HG03175 (cell line): ENCODE data around the gene SPON1.
A peak's percentile ranks its signal among the peaks of the same experiment; 100 is the strongest.
"Not testable (repeated sequence)": the region's sequence is repeated elsewhere in the genome, so short reads cannot be mapped to it uniquely, and the experiment has no call there.

Experiments used
- ATAC-seq: cut with Tn5 transposase; IDR thresholded peaks from one replicate; pipeline ENCODE4 v1.9.1; 2021; ENCODE audit warnings: mild to moderate bottlenecking, moderate library complexity; ENCODE audit not compliant: unreplicated experiment

Gene SPON1

DNA sequence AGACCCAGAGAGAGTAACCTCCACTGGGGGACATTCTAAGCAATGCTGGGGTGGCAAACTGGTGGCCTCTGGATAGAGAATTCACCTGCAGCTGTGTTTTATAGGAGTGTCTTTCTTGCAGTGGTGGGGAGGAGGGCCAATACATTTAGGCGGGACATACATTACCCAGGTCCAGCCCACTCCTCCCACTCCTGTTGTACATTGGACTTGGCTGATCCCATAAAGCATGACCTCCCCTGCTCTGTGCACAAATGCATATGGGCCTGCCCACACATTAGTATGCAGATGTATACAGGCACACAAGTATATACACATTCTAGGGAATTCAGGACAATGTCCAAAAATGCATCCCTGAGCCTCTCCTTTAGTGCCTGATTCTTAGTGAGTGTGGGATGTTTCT, 297.4 kb downstream of the SPON1 start:
- no peak for ATAC-seq

DNA sequence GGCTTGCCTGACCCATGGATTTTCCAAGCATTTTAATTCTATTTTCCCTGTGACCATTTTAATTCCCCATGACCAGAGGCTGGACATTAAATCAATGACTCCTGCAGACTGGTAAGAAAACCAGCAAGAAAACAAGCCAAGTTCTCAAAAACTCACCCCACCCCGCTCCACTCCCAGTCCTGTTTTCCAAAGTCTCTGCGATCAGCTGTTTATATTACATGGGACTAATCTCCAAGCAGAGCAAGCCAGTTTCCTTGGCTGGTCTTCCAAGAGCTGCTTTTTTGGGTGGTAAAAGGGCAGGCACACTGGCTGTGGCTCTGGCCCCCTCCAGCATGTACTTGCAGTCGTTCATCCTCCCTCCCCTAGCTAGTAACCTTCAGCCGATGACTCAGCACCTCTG, 298.5 kb downstream of the SPON1 start:
- no peak for ATAC-seq

DNA sequence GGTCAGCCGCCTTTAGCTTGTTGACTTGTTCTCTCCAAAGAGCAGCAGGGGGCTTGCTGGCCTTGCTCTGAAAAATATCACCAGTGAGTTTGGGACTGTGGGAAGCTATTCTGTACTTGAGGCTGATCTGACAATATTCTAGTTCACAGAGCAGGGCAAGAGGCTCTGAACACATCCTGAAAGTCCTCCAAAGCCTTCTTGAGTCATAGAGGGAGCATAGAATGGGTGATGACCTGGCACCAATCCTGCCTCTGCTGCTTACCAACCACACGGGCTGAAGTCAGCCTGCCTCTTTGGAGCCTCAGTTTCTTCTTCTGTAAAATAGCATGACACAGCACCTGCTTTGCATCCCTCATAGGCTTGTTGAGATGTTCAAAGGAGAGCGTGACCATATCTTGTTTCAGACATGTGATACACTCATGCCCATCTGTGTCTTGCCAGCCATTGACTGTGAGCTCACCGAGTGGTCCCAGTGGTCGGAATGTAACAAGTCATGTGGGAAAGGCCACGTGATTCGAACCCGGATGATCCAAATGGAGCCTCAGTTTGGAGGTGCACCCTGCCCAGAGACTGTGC, 299.8 kb downstream of the SPON1 start:
- no peak for ATAC-seq

DNA sequence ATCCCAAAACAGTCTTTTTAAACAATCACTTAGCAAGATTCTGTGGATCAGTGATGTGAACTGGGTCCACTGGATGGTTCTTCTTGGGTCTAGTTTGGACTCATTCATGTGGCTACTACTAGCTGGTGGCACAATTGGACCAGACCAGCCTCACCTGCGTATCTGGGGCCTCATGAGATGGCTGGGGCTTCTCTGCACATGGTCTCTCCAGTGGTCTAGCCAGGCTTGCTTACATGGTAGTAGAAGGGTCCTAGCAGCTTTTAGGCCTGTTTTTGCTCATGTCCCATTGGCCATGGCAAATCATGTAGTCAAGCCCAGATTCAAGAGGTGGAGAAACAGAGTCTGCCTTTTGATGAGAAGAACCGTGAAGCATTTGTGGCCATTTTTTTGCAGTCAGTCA, 302.4 kb downstream of the SPON1 start:
- no peak for ATAC-seq

DNA sequence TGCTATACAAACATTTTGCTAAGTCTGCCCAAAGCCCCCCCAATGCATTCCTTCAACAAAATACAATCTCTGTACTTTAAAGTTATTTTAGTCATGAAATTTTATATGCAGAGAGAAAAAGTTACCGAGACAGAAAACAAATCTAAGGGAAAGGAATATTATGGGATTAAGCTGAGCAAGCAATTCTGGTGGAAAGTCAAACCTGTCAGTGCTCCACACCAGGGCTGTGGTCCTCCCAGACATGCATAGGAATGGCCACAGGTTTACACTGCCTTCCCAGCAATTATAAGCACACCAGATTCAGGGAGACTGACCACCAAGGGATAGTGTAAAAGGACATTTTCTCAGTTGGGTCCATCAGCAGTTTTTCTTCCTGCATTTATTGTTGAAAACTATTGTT, 304.1 kb downstream of the SPON1 start:
- ATAC-seq = no peak

DNA sequence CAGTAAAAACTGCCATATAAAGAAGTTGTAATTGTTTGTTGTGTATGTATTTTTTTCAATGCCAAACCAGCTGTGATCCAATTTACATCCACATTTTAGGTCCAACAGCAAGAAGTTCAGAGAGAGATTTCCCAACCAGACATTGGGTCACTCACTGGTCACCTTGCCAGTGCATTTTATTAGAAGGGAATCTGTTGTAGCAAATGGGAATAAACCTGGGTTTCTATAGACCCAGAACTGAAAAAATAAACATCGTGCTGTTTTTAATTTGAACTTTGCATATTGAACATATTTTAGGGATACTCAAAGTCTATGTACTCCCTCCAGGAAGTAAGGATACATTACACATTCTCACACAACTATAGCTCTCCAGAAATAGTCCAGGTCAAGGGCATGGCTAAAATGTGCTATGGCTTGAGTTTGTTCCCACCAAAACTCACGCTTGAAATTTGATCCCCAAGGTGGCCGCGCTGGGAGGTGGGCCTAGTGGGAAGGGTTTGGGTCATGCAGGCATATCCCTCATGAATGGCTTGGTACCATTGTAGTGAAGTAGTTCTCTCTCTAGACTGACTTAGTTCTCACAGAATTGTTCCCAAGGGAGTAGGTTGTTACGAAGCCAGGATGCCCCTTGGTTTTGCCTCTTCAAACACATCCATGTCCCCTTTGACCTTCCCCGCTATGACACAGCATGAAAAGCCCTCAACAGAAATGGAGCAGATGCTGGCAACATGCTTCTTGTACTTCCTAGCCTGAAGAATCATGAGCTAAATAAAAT, 305.5 kb downstream of the SPON1 start:
- ATAC-seq = no peak

DNA sequence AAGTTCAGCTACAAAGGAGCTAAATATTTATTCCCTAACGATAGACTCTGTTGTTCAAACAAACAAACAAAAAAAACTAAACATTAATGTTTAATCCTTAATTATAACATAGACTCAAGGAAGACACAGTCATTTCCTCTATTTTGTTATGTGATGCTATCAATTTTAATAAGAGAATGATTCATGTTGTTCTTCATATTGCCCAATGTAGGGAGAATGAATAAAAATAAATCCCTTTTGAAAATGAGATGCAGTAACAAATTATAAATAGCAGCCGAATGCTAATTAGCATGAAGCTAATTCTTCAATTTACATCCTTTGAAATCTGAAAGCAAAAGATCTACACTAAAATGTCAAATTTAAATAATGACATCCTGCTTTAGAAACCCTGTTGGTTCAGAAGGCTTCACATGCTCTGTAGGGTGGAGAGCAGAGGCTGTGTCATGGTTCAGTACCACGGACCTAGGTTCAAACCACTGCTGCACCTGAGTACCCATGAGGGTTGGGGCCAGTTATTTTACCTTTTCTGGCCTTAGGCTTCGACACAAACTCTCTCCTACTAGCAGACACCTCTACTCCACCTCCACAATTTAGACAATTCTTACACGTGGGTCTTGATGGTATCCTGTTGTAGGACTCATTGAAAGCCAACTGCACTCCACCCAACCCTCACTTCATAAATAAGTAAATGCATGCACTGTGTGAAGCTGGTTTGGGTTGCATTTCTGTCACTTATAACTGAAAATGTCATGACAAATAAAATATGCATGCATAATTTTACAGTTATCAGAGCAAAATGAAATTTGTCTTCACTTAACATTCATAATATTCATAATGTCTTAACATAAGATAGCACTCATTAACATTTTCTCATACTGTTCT, 307.4 kb downstream of the SPON1 start:
- ATAC-seq = no peak

DNA sequence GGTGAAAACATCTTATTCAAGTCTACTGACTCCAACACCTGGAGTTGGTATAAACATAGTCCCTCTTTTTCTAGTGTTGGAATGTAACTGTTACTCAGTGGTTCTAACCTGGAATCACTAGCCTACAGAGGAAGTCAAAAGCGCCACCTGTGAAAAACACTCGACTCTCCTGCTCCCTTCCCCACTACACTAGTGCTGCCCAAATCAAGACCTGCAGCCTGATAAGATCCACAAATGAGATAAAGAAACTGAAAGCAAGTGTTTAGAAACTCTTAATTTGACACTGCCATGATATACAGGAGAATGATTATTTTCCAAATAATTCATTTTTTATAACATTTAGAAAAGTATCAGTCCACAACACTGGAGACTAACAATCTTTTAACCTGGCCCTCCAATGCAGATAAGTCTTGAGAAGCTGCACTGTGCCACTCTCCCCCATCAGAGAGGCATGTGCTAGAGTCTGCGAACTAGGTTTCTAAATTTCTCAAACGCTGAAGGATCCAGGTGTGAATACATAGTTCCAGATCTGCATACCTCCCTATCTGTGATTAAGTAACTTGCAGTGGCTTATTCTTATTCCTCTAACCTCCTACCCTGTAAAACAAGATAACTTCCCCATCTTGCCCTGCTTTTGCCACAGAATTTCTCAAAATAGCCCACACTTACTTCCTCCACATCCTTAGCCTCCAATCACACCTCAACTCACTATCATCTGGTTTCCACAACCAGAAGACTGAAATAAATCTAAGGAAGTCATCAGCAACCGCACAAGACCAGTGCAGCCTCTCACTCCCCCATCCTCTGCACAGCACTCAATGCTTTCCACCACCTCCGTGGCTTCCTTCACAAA, 308.4 kb downstream of the SPON1 start:
- peak; percentile 72 for ATAC-seq

DNA sequence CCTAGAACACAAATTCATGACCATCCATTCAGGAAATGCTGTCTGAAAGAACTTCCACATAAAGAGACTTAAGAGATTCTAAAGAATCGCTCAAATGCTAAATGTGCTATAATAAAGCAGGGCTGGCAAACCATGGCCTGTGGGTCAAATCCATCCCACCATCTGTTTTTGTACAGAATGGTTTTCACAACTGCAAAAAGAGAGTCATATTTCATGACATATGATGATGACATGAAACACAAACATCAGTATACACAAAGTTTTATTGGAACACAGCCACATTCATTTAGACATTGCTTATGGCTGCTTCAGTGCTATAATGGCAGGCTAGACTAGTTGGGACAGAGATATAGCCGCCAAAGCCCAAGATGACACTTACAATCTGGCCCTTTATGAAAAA, 311.4 kb downstream of the SPON1 start:
- ATAC-seq = no peak

DNA sequence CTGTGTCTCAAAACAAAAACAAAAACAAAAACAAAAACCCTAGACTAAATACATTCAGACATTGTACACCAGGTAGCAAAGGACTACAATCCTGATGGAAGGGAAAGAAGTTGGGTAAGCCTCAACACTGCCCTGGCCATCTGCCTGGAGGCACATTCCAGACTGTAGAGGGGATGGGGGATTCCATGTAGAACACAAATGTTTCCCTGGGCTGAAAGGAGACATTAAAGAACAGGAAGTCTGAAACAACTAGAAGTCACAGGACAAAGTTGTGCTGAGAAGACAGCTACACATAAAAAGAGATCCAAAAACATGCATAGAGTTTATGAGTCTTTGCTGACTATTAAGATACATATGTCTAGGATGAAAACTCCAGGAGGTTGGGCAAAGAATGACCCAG, 312.6 kb downstream of the SPON1 start:
- no peak for ATAC-seq

DNA sequence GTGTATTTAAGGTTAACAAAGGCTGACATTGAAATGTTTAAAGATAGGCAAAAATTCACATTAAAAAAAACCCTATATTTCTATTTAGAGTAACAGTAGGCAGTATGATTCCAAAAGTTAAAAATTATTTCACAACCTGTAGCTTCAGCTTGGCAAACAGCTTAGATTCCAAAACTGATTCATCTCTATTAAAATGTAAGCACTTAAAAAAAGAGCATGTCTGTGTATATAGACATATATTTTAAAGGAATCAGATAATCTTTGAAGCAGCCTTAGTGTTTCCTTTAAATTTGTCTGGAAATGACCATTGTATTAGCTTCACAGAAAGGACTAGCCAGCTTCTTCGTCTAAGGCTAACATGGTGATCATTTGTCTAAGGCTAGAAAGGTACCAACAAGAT, 316.3 kb downstream of the SPON1 start:
- ATAC-seq = not testable (repeated sequence)

DNA sequence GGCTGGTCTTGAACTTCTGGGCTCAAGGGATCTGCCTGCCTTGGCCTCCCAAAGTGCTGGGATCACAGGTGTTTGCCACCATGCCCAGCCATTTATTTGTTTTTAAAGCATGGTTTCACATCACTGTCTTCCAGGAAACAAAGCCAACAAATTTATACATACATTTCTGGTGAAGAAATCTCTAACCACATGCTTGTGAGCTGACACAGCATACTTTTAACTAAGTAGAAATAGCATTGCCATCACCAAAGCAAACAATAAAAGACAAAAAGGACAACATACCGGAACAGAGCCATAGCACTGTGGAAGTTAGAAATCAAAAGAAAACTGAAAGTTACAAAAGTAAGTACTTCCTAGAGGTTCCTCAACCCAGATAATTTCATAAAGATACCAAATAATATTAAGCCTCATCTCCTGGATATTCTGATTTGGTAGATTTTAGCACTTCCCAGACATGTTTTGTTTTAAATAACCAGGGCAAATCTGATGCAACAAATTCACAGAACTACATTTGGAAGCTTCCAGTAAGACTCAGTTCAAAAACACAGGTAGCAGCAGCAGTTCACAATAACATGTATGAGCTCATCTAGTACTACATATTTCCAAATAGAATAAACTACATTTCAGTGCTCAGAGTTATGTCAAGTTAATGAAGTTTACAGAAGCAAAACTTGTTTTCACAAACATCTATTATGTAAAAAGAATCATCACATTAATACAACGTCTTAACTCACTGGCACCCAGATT, 325.8 kb downstream of the SPON1 start:
- ATAC-seq = no peak

DNA sequence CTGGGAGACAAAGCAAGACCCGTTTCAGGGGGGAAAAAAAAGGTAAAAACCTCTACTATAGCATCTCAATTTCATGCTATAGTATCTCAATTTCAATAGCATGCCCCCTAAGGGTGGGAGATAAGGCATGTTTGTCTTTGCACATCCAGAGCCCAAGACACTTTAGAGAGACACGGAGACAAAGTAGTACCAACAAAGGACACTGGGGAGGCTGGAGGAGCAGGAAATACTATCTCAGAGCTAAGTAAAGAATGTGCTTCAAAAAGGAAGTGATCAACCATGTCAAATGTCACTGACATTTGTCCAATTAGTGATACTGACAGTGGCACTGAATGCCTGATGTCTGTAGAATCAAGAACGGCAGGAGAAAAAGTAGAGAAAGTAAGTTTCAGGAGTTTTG, 327.9 kb downstream of the SPON1 start:
- ATAC-seq = no peak

DNA sequence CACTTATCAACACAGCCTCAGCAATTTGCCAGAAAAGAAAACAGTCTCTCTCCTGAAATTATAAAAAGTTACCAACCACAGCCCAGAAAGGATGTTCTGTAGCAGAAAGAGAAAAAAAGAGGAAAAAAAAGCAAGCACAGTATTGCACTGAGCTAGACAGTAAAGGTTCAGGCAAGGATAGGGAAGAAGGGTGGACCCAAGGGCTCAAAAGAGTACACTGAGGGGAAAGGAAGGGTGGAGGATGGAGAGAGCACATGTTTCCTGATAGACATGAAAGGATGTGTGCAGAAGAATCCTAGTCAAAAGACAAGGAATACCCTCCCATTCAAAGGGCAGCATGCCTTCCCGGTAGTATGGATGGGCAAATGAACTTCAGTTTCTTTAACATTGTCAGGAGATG, 337.4 kb downstream of the SPON1 start:
- ATAC-seq = no peak

DNA sequence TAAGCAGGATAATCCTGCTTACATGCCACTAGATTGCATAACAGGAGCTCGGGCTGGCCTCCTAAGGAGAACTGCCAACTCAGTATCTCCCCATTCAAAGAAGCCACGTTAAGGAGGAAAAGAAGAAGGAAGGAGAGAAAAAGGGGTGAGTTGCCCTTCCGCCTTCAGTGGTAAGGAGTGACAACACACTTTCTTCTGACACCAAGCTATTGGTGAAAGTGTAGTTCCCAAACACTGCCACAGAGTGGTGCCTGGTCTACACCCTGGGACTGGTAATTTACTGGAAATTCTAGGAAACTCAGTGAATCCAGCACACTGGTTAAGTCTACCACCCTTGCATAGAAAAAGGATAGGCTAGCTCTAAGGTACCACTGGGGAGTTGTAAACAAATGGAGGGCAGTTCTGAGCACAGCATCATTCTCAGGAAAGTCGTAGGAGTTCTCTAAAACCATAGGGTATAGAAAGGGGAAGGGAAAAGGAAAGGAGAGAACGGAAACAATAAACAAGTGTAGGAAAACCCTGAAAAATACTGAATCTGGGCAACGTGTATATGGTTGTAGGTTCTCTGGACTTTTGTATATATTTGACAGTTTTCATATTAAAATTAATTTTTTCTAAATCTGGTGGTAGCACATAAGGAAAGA, 338.3 kb downstream of the SPON1 start:
- peak; percentile 79 for ATAC-seq

DNA sequence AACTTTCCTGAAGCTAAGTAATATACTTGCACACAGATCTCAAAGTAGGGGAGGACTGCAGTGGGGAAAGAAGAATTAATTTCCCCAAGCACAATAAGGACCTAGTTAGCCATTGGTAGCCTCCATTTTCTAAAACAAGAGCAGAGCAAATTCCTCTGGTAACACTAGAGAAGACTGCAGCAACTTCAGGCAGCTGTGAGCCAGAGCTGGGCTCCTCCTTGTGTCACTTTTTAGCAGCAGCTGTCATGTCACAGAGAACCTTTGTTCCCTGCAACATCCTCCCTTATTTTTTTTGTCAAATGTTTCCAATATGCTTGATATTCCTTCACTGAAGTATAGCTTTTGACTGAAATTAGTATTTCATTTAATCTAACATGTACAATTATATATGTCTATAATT, 342.1 kb downstream of the SPON1 start:
- no peak for ATAC-seq

DNA sequence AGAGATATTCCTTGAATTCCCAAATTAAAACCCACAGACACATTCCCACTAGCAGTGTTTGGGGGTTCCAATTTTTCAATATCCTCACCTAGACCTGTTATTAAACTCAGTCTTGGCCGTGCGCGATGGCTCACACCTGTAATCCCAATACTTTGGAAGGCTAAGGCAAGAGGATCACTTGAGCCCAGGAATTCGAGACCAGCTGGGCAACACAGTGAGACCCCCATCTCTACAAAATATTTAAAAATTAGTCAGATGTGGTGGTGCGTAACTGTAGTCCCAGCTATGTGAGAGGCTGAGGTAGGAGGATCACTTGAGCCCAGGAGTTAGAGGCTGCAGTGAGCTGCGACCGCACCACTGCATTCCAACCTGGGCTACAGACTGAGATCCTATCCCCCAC, 343.1 kb downstream of the SPON1 start:
- ATAC-seq = no peak

DNA sequence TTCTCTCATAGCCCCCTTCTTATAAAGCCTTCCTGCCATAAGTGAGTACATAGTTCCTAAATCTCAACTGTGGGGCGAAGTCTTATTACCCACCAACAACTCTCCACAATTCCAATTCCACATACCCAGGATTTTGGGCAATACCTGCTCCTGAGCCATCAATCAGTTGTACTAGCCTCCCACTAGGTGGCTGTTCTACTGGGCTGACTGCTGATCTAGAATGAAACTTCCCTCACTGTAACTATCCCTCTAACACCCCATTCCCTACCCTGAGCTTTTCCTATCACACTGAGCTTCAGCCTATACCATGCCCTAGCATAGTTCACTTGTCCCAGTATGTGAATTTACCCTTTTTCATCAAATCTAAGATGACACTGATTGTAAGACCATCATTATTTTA, 344.0 kb downstream of the SPON1 start:
- no peak for ATAC-seq

DNA sequence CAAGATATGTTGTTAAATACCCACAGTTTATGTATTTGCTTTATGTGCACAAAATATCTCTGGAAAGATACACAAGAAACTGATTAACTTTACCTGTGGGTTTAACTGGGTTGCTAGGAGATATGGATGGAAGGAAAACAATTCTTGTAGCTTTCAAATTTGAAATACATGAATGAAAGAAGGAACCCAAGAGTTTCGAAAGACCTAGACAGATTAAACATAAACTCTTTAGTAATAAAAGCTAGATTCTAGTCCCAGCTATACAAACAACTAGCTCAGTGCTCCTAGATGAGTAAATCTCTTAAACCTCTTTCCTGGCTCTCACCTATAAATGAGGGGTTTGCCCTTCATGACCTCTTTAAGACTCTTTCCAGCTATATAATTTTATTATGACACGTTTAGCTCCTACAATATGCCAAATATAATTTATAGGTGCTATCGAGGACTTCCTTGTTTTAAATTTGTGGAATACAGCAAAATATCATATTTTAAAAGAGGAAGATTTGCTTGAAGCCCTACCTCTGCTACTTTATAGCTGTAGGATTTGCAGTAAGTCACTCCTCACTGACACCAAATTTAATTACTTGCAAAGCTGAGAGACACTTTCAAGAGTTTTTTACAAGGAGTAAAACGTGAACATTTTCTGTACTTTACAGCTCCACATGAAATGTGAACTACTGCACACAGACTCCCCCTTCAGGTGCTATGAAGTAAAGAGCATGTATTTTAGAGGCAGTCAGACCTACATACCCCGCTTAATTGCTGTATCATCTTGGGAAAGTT, 345.8 kb downstream of the SPON1 start:
- ATAC-seq = peak; percentile 51
